SK-N-SH (cell line): Measurements from ENCODE around the gene GSTO2. TPM values are rescaled to one million over a fixed set of nuclear protein-coding genes. Genes with fewer than 3 reads are reported as not detected.

Experiments
- CTCF ChIA-PET: fragments of 300-600, 350-600 bp; formaldehyde crosslinking; extraction: SDS; loops from one replicate; lab custom pipeline; 2021; lab: Yijun Ruan, JAX
- POLR2A ChIA-PET: fragments of 350-600 bp; sonication (Branson Sonifier 250); formaldehyde crosslinking; extraction: SDS; loops from one replicate; lab custom pipeline; 2020; ENCODE audit warnings: antibody characterized with exemption, inconsistent platforms; lab: Yijun Ruan, JAX
- DNase-seq: peaks from one replicate; pipeline ENCODE4 v3.0.0; 2012
- H2AFZ ChIP-seq: fragments of 200-600 bp; sonication (generic); 2 replicates; pipeline ENCODE4 v1.8.1; 2016; ENCODE audit warnings: antibody characterized with exemption, mild to moderate bottlenecking, low read depth
- H3F3A ChIP-seq: fragments of 200-600 bp; sonication (generic); replicated peaks from 2 replicates; pipeline ENCODE3; 2016; ENCODE audit warnings: antibody characterized with exemption, mild to moderate bottlenecking; ENCODE audit not compliant: insufficient read depth
- H3K27ac ChIP-seq, 2 experiments: fragments of 200-500 bp in 1 of 2; fragments of 200-600 bp in 1 of 2; sonication (Bioruptor generic) in 1 of 2; sonication (generic), shearing (Covaris generic) in 1 of 2; 2 replicates each; pipeline versions ENCODE4 v1.5.1 to v1.6.1; 2014 to 2016; ENCODE audit warnings: low read depth in 2 of 2, inconsistent platforms in 1 of 2, low read length in 1 of 2, mild to moderate bottlenecking in 1 of 2, mixed read lengths in 1 of 2
- H3K27me3 ChIP-seq: fragments of 200-600 bp; sonication (generic), shearing (Covaris generic); 2 replicates; pipeline ENCODE4 v1.6.1; 2016; ENCODE audit warnings: mixed run types; ENCODE audit not compliant: insufficient read depth
- H3K36me3 ChIP-seq, 2 experiments: fragments of 200-500 bp in 1 of 2; fragments of 200-600 bp in 1 of 2; sonication (Bioruptor generic) in 1 of 2; sonication (generic) in 1 of 2; replicated peaks in 1 of 2; 2 replicates each; pipeline versions ENCODE3 to v1.5.1; 2014 to 2016; ENCODE audit warnings: low read length in 1 of 2, mild to moderate bottlenecking in 1 of 2; ENCODE audit not compliant: insufficient read depth in 2 of 2, control insufficient read depth in 1 of 2
- H3K4me1 ChIP-seq, 2 experiments: fragments of 200-500 bp in 1 of 2; fragments of 200-600 bp in 1 of 2; sonication (Bioruptor generic) in 1 of 2; sonication (generic), shearing (Covaris generic) in 1 of 2; 2 replicates each; pipeline versions ENCODE4 v1.5.1 to v1.6.1; 2014 to 2016; ENCODE audit warnings: low read depth in 1 of 2, low read length in 1 of 2, mixed run types in 1 of 2; ENCODE audit not compliant: insufficient read depth in 2 of 2, control insufficient read depth in 1 of 2
- H3K4me2 ChIP-seq: fragments of 200-600 bp; sonication (generic), shearing (Covaris generic); 2 replicates; pipeline ENCODE4 v1.6.1; 2017; ENCODE audit warnings: mixed run types
- H3K4me3 ChIP-seq, 2 experiments: fragments of 200-500 bp in 1 of 2; fragments of 200-600 bp in 1 of 2; sonication (Bioruptor generic) in 1 of 2; sonication (generic), shearing (Covaris generic) in 1 of 2; 2 replicates each; pipeline versions ENCODE4 v1.5.1 to v1.8.1; 2014 to 2016; ENCODE audit warnings: low read depth in 2 of 2, inconsistent platforms in 1 of 2, low read length in 1 of 2, mild to moderate bottlenecking in 1 of 2, mixed read lengths in 1 of 2, moderate library complexity in 1 of 2
- H3K79me2 ChIP-seq: fragments of 200-600 bp; sonication (generic); 2 replicates; pipeline ENCODE4 v1.8.1; 2017; ENCODE audit warnings: mild to moderate bottlenecking; ENCODE audit not compliant: insufficient read depth
- H3K9ac ChIP-seq: fragments of 200-600 bp; sonication (generic); 2 replicates; pipeline ENCODE4 v1.6.1; 2017; ENCODE audit warnings: mixed run types
- H3K9me2 ChIP-seq: fragments of 200-600 bp; sonication (generic); 2 replicates; pipeline ENCODE4 v1.6.1; 2017; ENCODE audit warnings: mixed run types
- H3K9me3 ChIP-seq: fragments of 200-600 bp; sonication (generic); 2 replicates; pipeline ENCODE4 v1.6.1; 2017; ENCODE audit warnings: mixed run types, mild to moderate bottlenecking, moderate library complexity
- H4K20me1 ChIP-seq: fragments of 200-600 bp; sonication (generic); 2 replicates; pipeline ENCODE4 v1.6.1; 2017; ENCODE audit warnings: mild to moderate bottlenecking, mixed run types; ENCODE audit not compliant: insufficient read depth
- EP300 ChIP-seq, 2 experiments: IDR thresholded peaks; 2 replicates each; pipeline versions ENCODE4 v1.4.0 to v1.6.1; 2012; ENCODE audit warnings: borderline replicate concordance in 1 of 2, low read depth in 1 of 2, low read length in 1 of 2
- FOSL2 ChIP-seq: IDR thresholded peaks from 2 replicates; pipeline ENCODE4 v1.4.0; 2012; ENCODE audit warnings: low read depth, mild to moderate bottlenecking, moderate library complexity, borderline replicate concordance
- FOXJ3 ChIP-seq: sonication (generic); formaldehyde crosslinking; IDR thresholded peaks from 2 replicates; pipeline ENCODE4 v1.5.1; 2020; ENCODE audit warnings: mild to moderate bottlenecking, missing genetic modification reagents
- GATA2 ChIP-seq: sonication (generic); formaldehyde crosslinking; IDR thresholded peaks from 2 replicates; pipeline ENCODE4 v1.5.0; 2020; ENCODE audit warnings: mild to moderate bottlenecking, missing genetic modification reagents
- MXI1 ChIP-seq: IDR thresholded peaks from 2 replicates; pipeline ENCODE4 v1.6.1; 2012; ENCODE audit warnings: mild to moderate bottlenecking, low read depth, low read length, improper control_type of control experiment
- NFIC ChIP-seq: IDR thresholded peaks from 2 replicates; pipeline ENCODE4 v1.4.0; 2012; ENCODE audit warnings: borderline replicate concordance
- RAD21 ChIP-seq: IDR thresholded peaks from 2 replicates; pipeline ENCODE4 v1.6.1; 2012; ENCODE audit warnings: mild to moderate bottlenecking, low read length
- RXRA ChIP-seq: IDR thresholded peaks from 2 replicates; pipeline ENCODE4 v1.4.0; 2012; ENCODE audit warnings: low read depth, mild to moderate bottlenecking, borderline replicate concordance
- SIN3A ChIP-seq: IDR thresholded peaks from 2 replicates; pipeline ENCODE4 v1.6.1; 2012; ENCODE audit warnings: low read depth, mild to moderate bottlenecking, low read length, moderate library complexity, borderline replicate concordance
- SMC3 ChIP-seq: IDR thresholded peaks from 2 replicates; pipeline ENCODE4 v1.6.1; 2012; ENCODE audit warnings: low read depth, low read length, improper control_type of control experiment
- TCF12 ChIP-seq: IDR thresholded peaks from 2 replicates; pipeline ENCODE4 v1.4.0; 2012
- TEAD4 ChIP-seq: IDR thresholded peaks from 2 replicates; pipeline ENCODE4 v1.4.0; 2012; ENCODE audit warnings: mild to moderate bottlenecking, borderline replicate concordance; ENCODE audit not compliant: insufficient read depth
- WGBS: methylation state at CpG from one replicate; pipeline ENCODE4 v1.1.6; 2017; ENCODE audit warnings: low lambda C conversion rate; 5-methylcytosine and 5-hydroxymethylcytosine counted together
- polyA plus RNA-seq, 3 experiments: library from polyadenylated mRNA; depleted of rRNA; stranded (reverse); fragments of >200 nt; gene quantifications; 2 replicates each; pipeline ENCODE4 v1.2.3, GENCODE V29; 2012
- TF ChIP-seq, protein P1 (sequence below): fragments of 150-350 bp; IDR thresholded peaks from 2 replicates; pipeline ENCODE4 v1.6.1; 2017; ENCODE audit warnings: antibody characterized with exemption, low read length, low read depth, borderline replicate concordance
- TF ChIP-seq, protein P2 (sequence below): IDR thresholded peaks from 2 replicates; pipeline ENCODE4 v1.6.1; 2012; ENCODE audit warnings: mild to moderate bottlenecking, low read depth, low read length, moderate library complexity
- TF ChIP-seq, protein P3 (sequence below): IDR thresholded peaks from 2 replicates; pipeline ENCODE4 v1.4.0; 2012; ENCODE audit warnings: low read depth

Gene GSTO2
- polyA plus RNA-seq, 1 of the 3 experiments (the other 2 are of a cell fraction), result 0.49 TPM

DNA sequence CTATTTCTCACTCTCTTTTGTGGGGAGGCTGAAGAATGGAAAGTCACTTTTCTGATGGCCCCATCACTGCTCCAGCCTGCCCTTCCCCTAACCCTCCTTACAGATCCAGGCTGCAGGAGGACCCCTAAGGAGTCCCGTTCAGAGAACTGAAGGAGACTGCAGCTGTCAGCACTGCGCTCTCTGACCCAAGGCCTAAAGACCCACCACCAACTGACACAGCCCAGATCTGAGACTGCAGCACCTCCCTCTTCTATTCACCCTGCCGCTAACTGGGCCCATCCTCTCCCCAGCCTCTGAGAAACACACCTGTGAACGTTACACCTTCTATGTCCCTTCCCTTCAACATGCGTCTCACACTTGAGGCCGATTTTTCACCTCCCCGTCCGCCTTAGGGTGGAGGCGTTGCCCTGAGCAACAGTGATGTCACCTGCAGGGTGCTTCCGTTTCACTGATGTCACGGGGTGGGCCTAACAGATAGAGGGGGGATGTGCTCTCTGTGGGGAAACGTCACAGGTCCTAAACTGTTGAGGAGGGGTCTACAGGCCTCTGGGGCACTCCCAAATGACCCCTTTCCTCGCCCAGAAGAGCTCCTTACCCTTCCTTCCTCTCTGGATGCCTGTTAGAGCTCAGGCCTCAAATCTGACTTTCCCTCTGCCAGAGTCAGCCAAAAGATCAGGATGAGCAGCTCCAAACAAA lies 64.2 kb downstream of the GSTO2 start:
- Histone ChIP-seq H3K4me1 (peaks cover 53 to 58% of the 10 kb centered on the region in 2 experiments), H3K9me2 (no peaks in the 10 kb centered on the region)
- TF ChIP-seq EP300 (IDR thresholded peaks at IDR 0.05; ENCODE audit: borderline replicate concordance in 1 of 2, low read depth in 1 of 2, low read length in 1 of 2) (no peak), NFIC (no peak), TEAD4 (no peak), RXRA (no peak), FOXJ3 (CRISPR knock-in tag) (no peak), FOSL2 (no peak), SIN3A (no peak), SMC3 (no peak), TCF12 (no peak), MXI1 (no peak), RAD21 (no peak), GATA2 (no peak)
- TF ChIP-seq, protein P1, sequence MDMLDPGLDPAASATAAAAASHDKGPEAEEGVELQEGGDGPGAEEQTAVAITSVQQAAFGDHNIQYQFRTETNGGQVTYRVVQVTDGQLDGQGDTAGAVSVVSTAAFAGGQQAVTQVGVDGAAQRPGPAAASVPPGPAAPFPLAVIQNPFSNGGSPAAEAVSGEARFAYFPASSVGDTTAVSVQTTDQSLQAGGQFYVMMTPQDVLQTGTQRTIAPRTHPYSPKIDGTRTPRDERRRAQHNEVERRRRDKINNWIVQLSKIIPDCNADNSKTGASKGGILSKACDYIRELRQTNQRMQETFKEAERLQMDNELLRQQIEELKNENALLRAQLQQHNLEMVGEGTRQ, result no peak
- TF ChIP-seq, protein P2, sequence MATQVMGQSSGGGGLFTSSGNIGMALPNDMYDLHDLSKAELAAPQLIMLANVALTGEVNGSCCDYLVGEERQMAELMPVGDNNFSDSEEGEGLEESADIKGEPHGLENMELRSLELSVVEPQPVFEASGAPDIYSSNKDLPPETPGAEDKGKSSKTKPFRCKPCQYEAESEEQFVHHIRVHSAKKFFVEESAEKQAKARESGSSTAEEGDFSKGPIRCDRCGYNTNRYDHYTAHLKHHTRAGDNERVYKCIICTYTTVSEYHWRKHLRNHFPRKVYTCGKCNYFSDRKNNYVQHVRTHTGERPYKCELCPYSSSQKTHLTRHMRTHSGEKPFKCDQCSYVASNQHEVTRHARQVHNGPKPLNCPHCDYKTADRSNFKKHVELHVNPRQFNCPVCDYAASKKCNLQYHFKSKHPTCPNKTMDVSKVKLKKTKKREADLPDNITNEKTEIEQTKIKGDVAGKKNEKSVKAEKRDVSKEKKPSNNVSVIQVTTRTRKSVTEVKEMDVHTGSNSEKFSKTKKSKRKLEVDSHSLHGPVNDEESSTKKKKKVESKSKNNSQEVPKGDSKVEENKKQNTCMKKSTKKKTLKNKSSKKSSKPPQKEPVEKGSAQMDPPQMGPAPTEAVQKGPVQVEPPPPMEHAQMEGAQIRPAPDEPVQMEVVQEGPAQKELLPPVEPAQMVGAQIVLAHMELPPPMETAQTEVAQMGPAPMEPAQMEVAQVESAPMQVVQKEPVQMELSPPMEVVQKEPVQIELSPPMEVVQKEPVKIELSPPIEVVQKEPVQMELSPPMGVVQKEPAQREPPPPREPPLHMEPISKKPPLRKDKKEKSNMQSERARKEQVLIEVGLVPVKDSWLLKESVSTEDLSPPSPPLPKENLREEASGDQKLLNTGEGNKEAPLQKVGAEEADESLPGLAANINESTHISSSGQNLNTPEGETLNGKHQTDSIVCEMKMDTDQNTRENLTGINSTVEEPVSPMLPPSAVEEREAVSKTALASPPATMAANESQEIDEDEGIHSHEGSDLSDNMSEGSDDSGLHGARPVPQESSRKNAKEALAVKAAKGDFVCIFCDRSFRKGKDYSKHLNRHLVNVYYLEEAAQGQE, result no peak
- TF ChIP-seq, protein P3, sequence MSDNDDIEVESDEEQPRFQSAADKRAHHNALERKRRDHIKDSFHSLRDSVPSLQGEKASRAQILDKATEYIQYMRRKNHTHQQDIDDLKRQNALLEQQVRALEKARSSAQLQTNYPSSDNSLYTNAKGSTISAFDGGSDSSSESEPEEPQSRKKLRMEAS, result no peak
- TF ChIP-seq, all 33 proteins: peak for 0
- no peaks in the 10 kb centered on the region for H3K36me3 ChIP-seq
- ChIA-PET POLR2A (no interaction called here), CTCF (interaction anchor here (1.4 to 7.7 kb wide), 4 partner anchors 11 to 248 kb away, joined by 3 to 65 read pairs (median 20); no protein-coding TSS in a partner anchor)
- H3K27me3 ChIP-seq, result no peaks in the 10 kb centered on the region
- no peak overlapping the region for H3K4me3 ChIP-seq
- no peak overlapping the region for H3K9ac ChIP-seq
- H3K9me3 ChIP-seq, result no peaks in the 10 kb centered on the region
- DNase-seq, result peak; percentile 7
- H3F3A ChIP-seq, result peaks cover 52% of the 10 kb centered on the region
- peak overlapping the region in 1 of 2 experiments; percentile 96; a peak in 2 of 4 replicates for H3K27ac ChIP-seq
- H3K4me2 ChIP-seq, result 0 out of 2 replicates have a peak overlapping the region, but pooled peaks have one; percentile 17
- H3K79me2 ChIP-seq, result peaks cover 87% of the 10 kb centered on the region
- 93% methylated on average over 11 of the region's 13 CpGs for WGBS
- no peak overlapping the region for H2AFZ ChIP-seq
- peaks cover 25% of the 10 kb centered on the region for H4K20me1 ChIP-seq
